ENCODE data around the gene VARS2. TPM values are rescaled to one million over a fixed set of nuclear protein-coding genes. Genes with fewer than 3 reads are reported as not detected.

The VARS2 gene
- polyA plus RNA-seq, 1 of the 3 experiments (the other 2 are of a cell fraction) = 31.2 TPM

GRCh38 chr6:30912746-30913520 is 1.1 kb upstream of the VARS2 start:
- no peaks in the 10 kb centered on the region for H4K20me1 ChIP-seq (ENCODE audit: insufficient read depth)
- H3K27ac ChIP-seq (ENCODE audit: low read depth in 2 of 2, low read length in 1 of 2) = no peak overlapping the region; a peak in 1 of 4 replicates
- H3K9ac ChIP-seq = no peak overlapping the region
- H3K4me3 ChIP-seq (ENCODE audit: low read depth in 2 of 2, low read length in 1 of 2) = no peak overlapping the region
- peaks cover 17% of the 10 kb centered on the region for H3K79me2 ChIP-seq (ENCODE audit: insufficient read depth)
- peaks cover 15 to 26% of the 10 kb centered on the region in 2 experiments for H3K4me1 ChIP-seq (ENCODE audit: control insufficient read depth in 1 of 2, insufficient read depth in 2 of 2, low read depth in 1 of 2, low read length in 1 of 2)
- DNase-seq = no peak
- peaks cover 8% of the 10 kb centered on the region for H3F3A ChIP-seq (replicated peaks; ENCODE audit: insufficient read depth)
- 94% methylated on average over 8 of the region's 8 CpGs for WGBS (ENCODE audit: low lambda C conversion rate)
- ChIA-PET POLR2A (no interaction called here), CTCF (interaction anchor here (1.2 to 7.2 kb wide), 11 partner anchors 13 to 635 kb away, joined by 3 to 86 read pairs (median 5); partner anchors contain the start of gene DDR1)
- peaks cover 29 to 39% of the 10 kb centered on the region in 2 experiments for H3K36me3 ChIP-seq (replicated peaks in 1 of 2; ENCODE audit: control insufficient read depth in 1 of 2, insufficient read depth in 2 of 2, low read length in 1 of 2)
- TF ChIP-seq, protein P1, sequence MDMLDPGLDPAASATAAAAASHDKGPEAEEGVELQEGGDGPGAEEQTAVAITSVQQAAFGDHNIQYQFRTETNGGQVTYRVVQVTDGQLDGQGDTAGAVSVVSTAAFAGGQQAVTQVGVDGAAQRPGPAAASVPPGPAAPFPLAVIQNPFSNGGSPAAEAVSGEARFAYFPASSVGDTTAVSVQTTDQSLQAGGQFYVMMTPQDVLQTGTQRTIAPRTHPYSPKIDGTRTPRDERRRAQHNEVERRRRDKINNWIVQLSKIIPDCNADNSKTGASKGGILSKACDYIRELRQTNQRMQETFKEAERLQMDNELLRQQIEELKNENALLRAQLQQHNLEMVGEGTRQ (IDR thresholded peaks at IDR 0.05; ENCODE audit: borderline replicate concordance, low read depth, low read length) = no peak
- TF ChIP-seq POLR2AphosphoS5 (IDR thresholded peaks at IDR 0.05; ENCODE audit: low read depth, low read length) (no peak), EZH2phosphoT487 (IDR thresholded peaks at IDR 0.05; ENCODE audit: borderline replicate concordance, low read depth) (no peak), NFIC (IDR thresholded peaks at IDR 0.05; ENCODE audit: borderline replicate concordance) (no peak), ZBTB33 (IDR thresholded peaks at IDR 0.05; ENCODE audit: borderline replicate concordance, low read depth) (no peak), PBX3 (IDR thresholded peaks at IDR 0.05) (no peak), RXRA (IDR thresholded peaks at IDR 0.05; ENCODE audit: borderline replicate concordance, low read depth) (no peak), TAF1 (IDR thresholded peaks at IDR 0.05; ENCODE audit: borderline replicate concordance, low read depth, low read length) (no peak), GABPA (IDR thresholded peaks at IDR 0.05; ENCODE audit: low read depth) (no peak), FOSL2 (IDR thresholded peaks at IDR 0.05; ENCODE audit: borderline replicate concordance, low read depth) (no peak), SIN3A (IDR thresholded peaks at IDR 0.05; ENCODE audit: borderline replicate concordance, low read depth, low read length) (no peak), TCF12 (IDR thresholded peaks at IDR 0.05) (no peak), CHD2 (IDR thresholded peaks at IDR 0.05; ENCODE audit: low read length, partially characterized antibody) (no peak), RFX5 (IDR thresholded peaks at IDR 0.05; ENCODE audit: low read length) (no peak), RAD21 (IDR thresholded peaks at IDR 0.05; ENCODE audit: low read length) (no peak), USF1 (IDR thresholded peaks at IDR 0.05; ENCODE audit: borderline replicate concordance, low read depth) (no peak), EP300 (IDR thresholded peaks at IDR 0.05; ENCODE audit: borderline replicate concordance in 1 of 2, low read depth in 1 of 2, low read length in 1 of 2) (no peak)
- TF ChIP-seq, protein P2, sequence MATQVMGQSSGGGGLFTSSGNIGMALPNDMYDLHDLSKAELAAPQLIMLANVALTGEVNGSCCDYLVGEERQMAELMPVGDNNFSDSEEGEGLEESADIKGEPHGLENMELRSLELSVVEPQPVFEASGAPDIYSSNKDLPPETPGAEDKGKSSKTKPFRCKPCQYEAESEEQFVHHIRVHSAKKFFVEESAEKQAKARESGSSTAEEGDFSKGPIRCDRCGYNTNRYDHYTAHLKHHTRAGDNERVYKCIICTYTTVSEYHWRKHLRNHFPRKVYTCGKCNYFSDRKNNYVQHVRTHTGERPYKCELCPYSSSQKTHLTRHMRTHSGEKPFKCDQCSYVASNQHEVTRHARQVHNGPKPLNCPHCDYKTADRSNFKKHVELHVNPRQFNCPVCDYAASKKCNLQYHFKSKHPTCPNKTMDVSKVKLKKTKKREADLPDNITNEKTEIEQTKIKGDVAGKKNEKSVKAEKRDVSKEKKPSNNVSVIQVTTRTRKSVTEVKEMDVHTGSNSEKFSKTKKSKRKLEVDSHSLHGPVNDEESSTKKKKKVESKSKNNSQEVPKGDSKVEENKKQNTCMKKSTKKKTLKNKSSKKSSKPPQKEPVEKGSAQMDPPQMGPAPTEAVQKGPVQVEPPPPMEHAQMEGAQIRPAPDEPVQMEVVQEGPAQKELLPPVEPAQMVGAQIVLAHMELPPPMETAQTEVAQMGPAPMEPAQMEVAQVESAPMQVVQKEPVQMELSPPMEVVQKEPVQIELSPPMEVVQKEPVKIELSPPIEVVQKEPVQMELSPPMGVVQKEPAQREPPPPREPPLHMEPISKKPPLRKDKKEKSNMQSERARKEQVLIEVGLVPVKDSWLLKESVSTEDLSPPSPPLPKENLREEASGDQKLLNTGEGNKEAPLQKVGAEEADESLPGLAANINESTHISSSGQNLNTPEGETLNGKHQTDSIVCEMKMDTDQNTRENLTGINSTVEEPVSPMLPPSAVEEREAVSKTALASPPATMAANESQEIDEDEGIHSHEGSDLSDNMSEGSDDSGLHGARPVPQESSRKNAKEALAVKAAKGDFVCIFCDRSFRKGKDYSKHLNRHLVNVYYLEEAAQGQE (IDR thresholded peaks at IDR 0.05; ENCODE audit: low read depth, low read length) = no peak
- TF ChIP-seq, protein P3, sequence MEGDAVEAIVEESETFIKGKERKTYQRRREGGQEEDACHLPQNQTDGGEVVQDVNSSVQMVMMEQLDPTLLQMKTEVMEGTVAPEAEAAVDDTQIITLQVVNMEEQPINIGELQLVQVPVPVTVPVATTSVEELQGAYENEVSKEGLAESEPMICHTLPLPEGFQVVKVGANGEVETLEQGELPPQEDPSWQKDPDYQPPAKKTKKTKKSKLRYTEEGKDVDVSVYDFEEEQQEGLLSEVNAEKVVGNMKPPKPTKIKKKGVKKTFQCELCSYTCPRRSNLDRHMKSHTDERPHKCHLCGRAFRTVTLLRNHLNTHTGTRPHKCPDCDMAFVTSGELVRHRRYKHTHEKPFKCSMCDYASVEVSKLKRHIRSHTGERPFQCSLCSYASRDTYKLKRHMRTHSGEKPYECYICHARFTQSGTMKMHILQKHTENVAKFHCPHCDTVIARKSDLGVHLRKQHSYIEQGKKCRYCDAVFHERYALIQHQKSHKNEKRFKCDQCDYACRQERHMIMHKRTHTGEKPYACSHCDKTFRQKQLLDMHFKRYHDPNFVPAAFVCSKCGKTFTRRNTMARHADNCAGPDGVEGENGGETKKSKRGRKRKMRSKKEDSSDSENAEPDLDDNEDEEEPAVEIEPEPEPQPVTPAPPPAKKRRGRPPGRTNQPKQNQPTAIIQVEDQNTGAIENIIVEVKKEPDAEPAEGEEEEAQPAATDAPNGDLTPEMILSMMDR (IDR thresholded peaks at IDR 0.05) = no peak
- no peak overlapping the region for H3K4me2 ChIP-seq
- H2AFZ ChIP-seq (ENCODE audit: low read depth) = no peak overlapping the region
- no peaks in the 10 kb centered on the region for H3K27me3 ChIP-seq (ENCODE audit: insufficient read depth)
- H3K9me3 ChIP-seq = no peaks in the 10 kb centered on the region
- no peaks in the 10 kb centered on the region for H3K9me2 ChIP-seq
